Endothelial cell of umbilical vein (primary cell): ENCODE data around the gene MCU. TPM values are rescaled to one million over a fixed set of nuclear protein-coding genes. Genes with fewer than 3 reads are reported as not detected.

Experiments
- BruUV-seq: library from RNA; stranded (reverse); fragments of 400-500 nt; replicated peaks from 2 replicates; lab custom pipeline; 2021; lab: Mats Ljungman, UMichigan
- CTCF ChIA-PET: fragments of 300-600, 350-600 bp; sonication (Branson Sonifier 250); formaldehyde crosslinking; loops from one replicate; lab custom pipeline; 2021; ENCODE audit warnings: antibody characterized with exemption, inconsistent platforms; lab: Charles Lee
- POLR2A ChIA-PET: fragments of 300-600, 350-600 bp; sonication (Branson Sonifier 250); formaldehyde crosslinking; loops from one replicate; lab custom pipeline; 2021; ENCODE audit warnings: antibody characterized with exemption, inconsistent platforms; lab: Charles Lee
- DNase-seq: peaks from one replicate; pipeline ENCODE4 v3.0.0-alpha.2; 2011; ENCODE audit warnings: low read depth, low spot score
- FAIRE-seq: peaks from 2 replicates; lab custom pipeline; 2011; peaks lifted over from hg19 to GRCh38; lab: Jason Lieb, UNC
- H2AFZ ChIP-seq: 2 replicates; pipeline ENCODE4 v1.6.0; 2012; ENCODE audit warnings: low read depth, low read length, control low read depth, inconsistent platforms
- H3K27ac ChIP-seq: 2 replicates; pipeline ENCODE4 v1.5.1; 2011; ENCODE audit warnings: low read depth, mild to moderate bottlenecking, control low read depth, low read length, moderate library complexity; ENCODE audit not compliant: insufficient read depth
- H3K27me3 ChIP-seq, 2 experiments: 2 replicates each; pipeline versions ENCODE4 v1.6.0 to v1.6.1; 2011; ENCODE audit warnings: low read length in 2 of 2, mixed read lengths in 1 of 2; ENCODE audit not compliant: control insufficient read depth in 2 of 2, insufficient read depth in 2 of 2
- H3K36me3 ChIP-seq, 2 experiments: 2 replicates in 1 of 2; 3 replicates in 1 of 2; pipeline ENCODE4 v1.5.1; 2011; ENCODE audit warnings: low read length in 2 of 2, mild to moderate bottlenecking in 1 of 2, moderate library complexity in 1 of 2; ENCODE audit not compliant: control insufficient read depth in 2 of 2, insufficient read depth in 2 of 2; ENCODE audit errors: extremely low read depth in 1 of 2
- H3K4me1 ChIP-seq: 3 replicates; pipeline ENCODE4 v1.5.1; 2011; ENCODE audit warnings: mild to moderate bottlenecking, low read length; ENCODE audit not compliant: control insufficient read depth, insufficient read depth; ENCODE audit errors: extremely low read depth
- H3K4me2 ChIP-seq: 2 replicates; pipeline ENCODE4 v1.6.1; 2011; ENCODE audit warnings: low read length, control low read depth, mixed read lengths; ENCODE audit not compliant: insufficient read depth
- H3K4me3 ChIP-seq, 3 experiments: fragments of 200-600 bp in 1 of 3; sonication (generic), shearing (Covaris generic) in 1 of 3; replicated peaks in 1 of 3; 2 replicates each; pipeline ENCODE4 v1.5.1; 2011 to 2016; ENCODE audit warnings: control low read depth in 3 of 3, low read length in 3 of 3, mild to moderate bottlenecking in 2 of 3, inconsistent platforms in 1 of 3, low read depth in 1 of 3, moderate library complexity in 1 of 3; ENCODE audit not compliant: insufficient read depth in 1 of 3
- H3K79me2 ChIP-seq: 2 replicates; pipeline ENCODE4 v1.6.0; 2012; ENCODE audit warnings: low read length, inconsistent platforms; ENCODE audit not compliant: control insufficient read depth, insufficient read depth
- H3K9ac ChIP-seq: replicated peaks from 2 replicates; pipeline ENCODE3; 2011; ENCODE audit warnings: low read length, control low read depth; ENCODE audit not compliant: insufficient read depth; ENCODE audit errors: extremely low read depth
- H3K9me1 ChIP-seq: replicated peaks from 3 replicates; pipeline ENCODE4 v1.6.0; 2011; ENCODE audit warnings: mild to moderate bottlenecking, low read length; ENCODE audit not compliant: control insufficient read depth, insufficient read depth; ENCODE audit errors: extremely low read depth
- H3K9me3 ChIP-seq: replicated peaks from 2 replicates; pipeline ENCODE4 v1.5.1; 2012; ENCODE audit warnings: low read length, inconsistent platforms; ENCODE audit not compliant: control insufficient read depth, insufficient read depth
- H4K20me1 ChIP-seq: replicated peaks from 2 replicates; pipeline ENCODE3; 2011; ENCODE audit warnings: mild to moderate bottlenecking, low read length; ENCODE audit not compliant: control insufficient read depth, insufficient read depth; ENCODE audit errors: extremely low read depth
- CTCF ChIP-seq, 2 donors: IDR thresholded peaks; 1 replicate in 1 of 2; 2 replicates in 1 of 2; pipeline ENCODE4 v1.5.1; 2011; ENCODE audit warnings: low read length in 2 of 2, mild to moderate bottlenecking in 2 of 2, moderate library complexity in 2 of 2, control low read depth in 1 of 2, inconsistent platforms in 1 of 2, low read depth in 1 of 2; ENCODE audit not compliant: insufficient read depth in 1 of 2; ENCODE audit errors: extremely low read depth in 1 of 2
- EZH2 ChIP-seq: IDR thresholded peaks from 2 replicates; pipeline ENCODE4 v1.6.1; 2012; ENCODE audit warnings: borderline replicate concordance, low read depth, mild to moderate bottlenecking, moderate library complexity, low read length, inconsistent platforms; ENCODE audit not compliant: severe bottlenecking
- FOS ChIP-seq: IDR thresholded peaks from 2 replicates; pipeline ENCODE4 v1.6.1; 2011; ENCODE audit warnings: mild to moderate bottlenecking, low read length, moderate library complexity, borderline replicate concordance; ENCODE audit not compliant: insufficient read depth
- JUN ChIP-seq: IDR thresholded peaks from 2 replicates; pipeline ENCODE4 v1.6.1; 2011; ENCODE audit warnings: borderline replicate concordance, low read depth; ENCODE audit not compliant: insufficient read length, insufficient read depth
- MAX ChIP-seq: IDR thresholded peaks from 2 replicates; pipeline ENCODE4 v1.6.1; 2011; ENCODE audit not compliant: insufficient read depth, insufficient read length
- POLR2A ChIP-seq: IDR thresholded peaks from 2 replicates; pipeline ENCODE4 v1.6.1; 2012; ENCODE audit warnings: low read depth, mild to moderate bottlenecking, control low read depth, low read length
- dilution Hi-C: fragments of 300-500 bp; cut with MboI; formaldehyde crosslinking; loops from one replicate; pipeline ENCODE4 v1.15.0; 2019; ENCODE audit warnings: low sequenced_read_pairs; ENCODE audit not compliant: extremely low pct_ligation_motif_present
- intact Hi-C: fragments of 100-400 bp; cut with micrococcal nuclease; formaldehyde crosslinking; loops from one replicate; pipeline ENCODE4 v1.10.0; 2022
- polyA plus RNA-seq, 4 experiments: library from polyadenylated mRNA; depleted of rRNA in 3 of 4; stranded (reverse) in 3 of 4; unstranded in 1 of 4; fragments of >200 nt; gene quantifications; 2 replicates each; pipeline versions ENCODE4 v1.2.1 to v1.2.3, GENCODE V29; 2011 to 2012; ENCODE audit warnings: missing spikeins in 1 of 4
- total RNA-seq: library from RNA; stranded (reverse); gene quantifications from 2 replicates; pipeline ENCODE4 v1.2.3, GENCODE V29; 2021

The MCU gene
- total and polyA plus RNA-seq, 2 donors (not counting 3 experiments of a cell fraction or from before 2014, with no cell fraction given): 25.2 to 37.2 TPM

GRCh38 chr10:72688208-72688651 lies 3.7 kb upstream of the MCU start:
- ChIA-PET POLR2A (interaction anchor here (0.7 kb wide), 1 partner anchor 150 kb away, joined by 7 read pairs; no protein-coding TSS in a partner anchor), CTCF (interaction anchor here (0.6 to 1.0 kb wide), 6 partner anchors 12 to 146 kb away, joined by 3 to 7 read pairs (median 3); no protein-coding TSS in a partner anchor)
- Histone ChIP-seq H3K27me3 (no peaks in the 10 kb centered on the region), H4K20me1 (no peaks in the 10 kb centered on the region), H3K4me3 (no peak overlapping the region), H3K27ac (peak overlapping the region; percentile 4), H3K9ac (no peak overlapping the region), H3K9me1 (no peaks in the 10 kb centered on the region), H3K9me3 (no peaks in the 10 kb centered on the region), H3K36me3 (no peaks in the 10 kb centered on the region), H3K4me2 (peak overlapping the region; percentile 64), H3K79me2 (peaks cover 9% of the 10 kb centered on the region), H3K4me1 (peaks cover 11% of the 10 kb centered on the region), H2AFZ (peak overlapping the region; percentile 1)
- DNase-seq: peak; percentile 75
- no peak for TF ChIP-seq MAX
- peak; percentile 79 for TF ChIP-seq JUN
- no peak for TF ChIP-seq POLR2A
- TF ChIP-seq FOS: peak; percentile 63
- TF ChIP-seq EZH2: no peak
- FAIRE-seq: peak; percentile 8
- intact Hi-C loops (no loop called here), dilution Hi-C loops (no loop called here)
- BruUV-seq: no TSS peak

GRCh38 chr10:72689660-72690059 lies 2.3 kb upstream of the MCU start:
- FAIRE-seq: no peak
- intact Hi-C loops: loop anchor here (5.0 kb wide), 1 partner anchor 198 kb away; no protein-coding TSS in a partner anchor

More at GRCh38 chr10:72689660-72690059, 2.3 kb upstream of the MCU start:
- no peak for TF ChIP-seq CTCF (IDR thresholded peaks at IDR 0.05; ENCODE audit: extremely low read depth in 1 of 2, insufficient read depth in 1 of 2, low read depth in 1 of 2, low read length in 2 of 2)
- no peak for TF ChIP-seq FOS
- TF ChIP-seq JUN: no peak
- Histone ChIP-seq H3K4me3 (no peak overlapping the region), H3K27me3 (no peaks in the 10 kb centered on the region), H3K36me3 (no peaks in the 10 kb centered on the region), H3K9ac (no peak overlapping the region), H3K4me2 (no peak overlapping the region), H3K9me1 (no peaks in the 10 kb centered on the region), H4K20me1 (peaks cover 4% of the 10 kb centered on the region), H3K27ac (no peak overlapping the region), H3K4me1 (peaks cover 26% of the 10 kb centered on the region), H2AFZ (no peak overlapping the region), H3K79me2 (peaks cover 23% of the 10 kb centered on the region), H3K9me3 (no peaks in the 10 kb centered on the region)
- ChIA-PET CTCF (interaction anchor here (1.4 to 10.1 kb wide), 3 partner anchors 10 to 144 kb away, joined by 4 to 133 read pairs (median 4); no protein-coding TSS in a partner anchor), POLR2A (no interaction called here)
- DNase-seq: no peak
- no TSS peak for BruUV-seq
- dilution Hi-C loops: loop anchor here (10.0 kb wide), 1 partner anchor 165 kb away; no protein-coding TSS in a partner anchor
